Smooth muscle cell of trachea (primary cell): ENCODE measurements around the gene ACTRT3. TPM values are rescaled to one million over a fixed set of nuclear protein-coding genes. Genes with fewer than 3 reads are reported as not detected.

Source experiments
- total RNA-seq: library from RNA; depleted of rRNA; stranded (reverse); fragments of >200 nt; gene quantifications from 2 replicates; pipeline ENCODE4 v1.2.1, GENCODE V29; 2014

ACTRT3 gene
- total RNA-seq, result 4.8 and 5.4 TPM in 2 replicates

GRCh38 chr3:169769287-169770181, at the start of gene ACTRT3:
Gene ACTRT3 (minus strand): TSS chr3:169769561. CDS start chr3:169769520, 41 bp downstream.

DNA sequence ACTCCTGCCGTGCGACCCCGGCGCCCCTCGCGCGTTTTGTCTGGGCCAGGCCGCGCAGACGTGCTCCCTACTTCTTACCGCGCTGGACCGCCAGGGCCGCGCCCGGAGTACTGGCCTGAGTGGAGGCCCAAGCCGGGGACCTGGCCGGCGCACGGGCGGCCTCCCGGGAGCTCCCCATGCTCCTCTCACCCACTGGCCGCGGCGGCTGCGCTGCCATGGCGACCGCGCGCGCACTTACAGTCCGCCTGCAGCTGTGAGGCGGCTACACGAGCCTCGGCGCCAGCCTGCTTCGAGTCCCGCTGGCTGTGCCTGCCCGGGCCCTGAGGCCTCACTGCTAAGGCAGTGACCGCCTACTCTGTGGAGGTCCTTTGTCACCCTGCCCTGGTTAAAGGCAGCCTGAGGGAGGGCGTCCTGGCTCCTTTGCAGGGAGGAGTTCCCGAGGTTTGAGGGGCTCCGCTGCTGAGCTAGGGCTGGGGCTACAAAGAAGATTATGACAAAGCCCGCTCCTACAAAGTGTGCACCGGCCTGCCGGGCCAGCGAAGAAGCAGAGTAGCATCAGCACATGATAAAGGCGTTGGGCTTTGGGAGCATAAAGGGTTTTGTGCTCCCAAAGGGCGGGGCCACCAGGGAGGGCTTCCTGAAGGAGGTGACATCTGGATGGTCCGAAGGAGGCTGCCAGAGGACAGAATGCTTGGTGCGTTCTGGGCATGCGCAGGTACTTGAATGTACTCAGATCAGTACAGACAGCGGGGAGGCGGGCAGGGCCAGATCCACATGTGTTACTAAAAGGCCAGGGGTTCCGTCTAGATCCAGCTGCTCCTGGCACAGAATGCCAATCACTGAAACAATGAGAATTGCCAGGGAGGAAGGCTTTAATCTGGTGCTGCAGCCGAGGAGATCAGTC, 43.2 kb upstream of the ACTRT3 start, which contains the start of the genes LRRC34 and LRRIQ4:
Gene LRRC34, minus strand, starts transcription at position 573 of the 904 bp plus-strand sequence. Its CDS starts 356 bp downstream, at position 217.
Gene LRRIQ4, plus strand, starts transcription at position 539 of the 904 bp plus-strand sequence. CDS start 9,052 bp downstream, outside the sequence.

GRCh38 chr3:169772897-169773816, 3.8 kb upstream of the ACTRT3 start, which contains the start of gene MYNN:
Gene MYNN (plus strand): TSS chr3:169773396. CDS start chr3:169774296, 900 bp downstream.

GRCh38 chr3:169764882-169765612, 4.3 kb downstream of the ACTRT3 start, which contains the start of gene TERC:
Gene TERC (minus strand): TSS chr3:169765060.

Other genes starting within 250 kb of the ACTRT3 start
- gene MECOM, start 105.8 kb downstream of the ACTRT3 start, total RNA-seq, result 69.8 and 104 TPM in 2 replicates
- gene TERC, start 4.5 kb downstream of the ACTRT3 start, total RNA-seq, result 254 and 264 TPM in 2 replicates
- 21.0 and 28.2 TPM in 2 replicates for gene MYNN, start 3.8 kb upstream of the ACTRT3 start, total RNA-seq
- gene LRRIQ4, start 43.3 kb upstream of the ACTRT3 start, total RNA-seq, result not detected in 2 replicates
- gene LRRC34, start 43.3 kb upstream of the ACTRT3 start, total RNA-seq, result 2.0 and 7.9 TPM in 2 replicates
- not detected in 2 replicates for gene LRRC31, start 100.4 kb upstream of the ACTRT3 start, total RNA-seq
- gene SAMD7, start 142.0 kb upstream of the ACTRT3 start, total RNA-seq, result not detected in 2 replicates
- gene SEC62, start 197.2 kb upstream of the ACTRT3 start, total RNA-seq, result 46.3 and 49.0 TPM in 2 replicates